DMS153 (cell line): ENCODE data around the gene POLDIP2.
"Not testable (repeated sequence)": the region's sequence is repeated elsewhere in the genome, so short reads cannot be mapped to it uniquely, and the experiment has no call there.

Source experiments
- DNase-seq: peaks from one replicate; lab custom pipeline; 2025; lab: John Stamatoyannopoulos, UW

POLDIP2 gene

GRCh38 chr17:28365487-28365886 is 8.2 kb upstream of the POLDIP2 start:
- DNase-seq: no peak

DNA sequence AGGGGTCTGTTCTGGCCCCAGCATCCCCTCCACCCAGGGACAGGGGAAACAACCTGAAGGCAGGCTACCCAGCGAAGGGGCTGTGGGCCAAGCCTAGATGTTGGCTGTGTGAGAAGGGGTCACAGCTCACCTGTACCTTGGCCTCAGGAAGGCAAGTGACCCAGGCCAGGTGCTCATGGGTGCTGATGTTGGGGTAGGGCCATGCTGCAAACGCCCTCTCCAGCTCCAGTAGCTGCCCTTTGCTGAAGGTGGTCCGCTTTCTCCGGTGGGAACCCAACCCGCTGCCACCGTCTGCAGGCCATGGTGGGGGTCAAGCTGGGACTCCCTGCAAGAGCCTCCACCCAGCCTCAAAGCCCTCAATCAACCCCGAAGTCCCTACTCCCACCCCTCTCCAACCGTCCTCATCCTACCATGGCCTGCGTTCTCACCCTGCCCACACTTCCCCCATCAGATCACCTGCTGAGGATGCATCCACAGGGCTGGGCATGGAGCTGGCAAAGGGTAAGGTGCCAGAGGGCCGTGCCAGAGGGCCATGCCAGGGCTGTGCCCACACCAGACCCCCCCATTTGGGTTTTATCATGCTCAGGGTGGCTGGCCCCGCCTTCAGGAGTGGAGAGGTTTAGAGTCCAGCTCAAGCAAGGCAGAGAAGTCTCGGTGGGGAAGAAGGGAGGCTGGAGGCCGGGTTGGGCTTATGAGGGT is 7.5 kb upstream of the POLDIP2 start, which contains the start of gene SEBOX:
TSS of gene SEBOX (minus strand) at position 535 of the 699 bp plus-strand sequence. CDS start at position 487, 48 bp downstream.
- no peak for DNase-seq

- DNase-seq: no peak
Observed at GRCh38 chr17:28363776-28364650, 6.7 kb upstream of the POLDIP2 start.

DNA sequence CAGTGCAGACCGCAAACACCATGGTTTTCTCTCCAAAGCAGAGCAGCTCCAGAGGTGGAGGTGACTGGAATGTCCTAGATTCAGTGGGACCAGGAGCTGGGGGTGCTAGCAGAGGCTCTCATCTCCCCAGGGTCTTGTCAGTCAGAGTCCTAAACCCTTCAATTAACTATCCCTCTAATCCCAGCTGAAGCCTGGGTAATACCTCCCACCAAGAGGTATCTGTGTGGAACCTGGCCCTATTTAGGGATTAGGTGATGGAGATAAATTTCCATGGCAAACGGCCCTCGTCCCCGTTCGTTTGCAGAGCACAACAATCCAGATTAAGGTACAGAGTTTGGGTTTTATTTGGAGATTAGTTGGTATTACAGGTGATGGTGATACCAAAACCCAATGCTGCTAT is 5.9 kb upstream of the POLDIP2 start:
- DNase-seq: no peak

DNA sequence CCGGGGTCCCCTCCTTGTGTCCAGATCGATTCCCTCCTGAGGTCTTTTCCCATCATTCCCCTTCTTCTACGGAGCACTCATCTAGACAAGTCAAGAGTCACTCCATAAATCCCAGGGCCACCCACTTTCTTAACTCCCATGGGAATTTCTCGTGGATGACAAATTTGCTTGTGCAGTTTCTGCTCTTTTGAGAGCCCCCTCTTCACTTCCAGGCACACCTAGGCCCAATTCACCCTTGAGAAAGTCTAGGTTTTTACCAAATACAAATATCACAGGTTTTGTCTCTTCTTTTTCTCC is 522 bp upstream of the POLDIP2 start:
- no peak for DNase-seq

DNA sequence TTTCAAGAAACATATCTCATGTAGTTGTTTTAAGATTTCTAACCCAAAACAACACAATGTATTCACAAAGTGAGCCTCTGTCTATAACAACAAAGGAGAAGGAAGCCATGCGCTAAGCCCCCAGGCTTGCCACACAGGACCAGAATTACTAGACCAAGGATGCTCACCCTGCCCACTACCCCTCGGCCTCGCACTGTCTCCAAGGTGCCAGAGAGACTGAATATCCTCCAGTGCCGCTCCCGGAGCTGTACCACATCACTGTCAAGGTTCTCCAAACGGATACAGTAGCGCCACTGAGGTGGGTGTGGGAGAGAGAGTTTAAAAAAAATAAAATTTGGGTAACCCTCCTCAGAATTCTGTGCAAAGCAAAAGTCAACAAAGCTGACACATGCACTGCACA is 7.1 kb downstream of the POLDIP2 start:
- no peak for DNase-seq

GRCh38 chr17:28348979-28349378 is 8.3 kb downstream of the POLDIP2 start:
- DNase-seq: no peak

DNA sequence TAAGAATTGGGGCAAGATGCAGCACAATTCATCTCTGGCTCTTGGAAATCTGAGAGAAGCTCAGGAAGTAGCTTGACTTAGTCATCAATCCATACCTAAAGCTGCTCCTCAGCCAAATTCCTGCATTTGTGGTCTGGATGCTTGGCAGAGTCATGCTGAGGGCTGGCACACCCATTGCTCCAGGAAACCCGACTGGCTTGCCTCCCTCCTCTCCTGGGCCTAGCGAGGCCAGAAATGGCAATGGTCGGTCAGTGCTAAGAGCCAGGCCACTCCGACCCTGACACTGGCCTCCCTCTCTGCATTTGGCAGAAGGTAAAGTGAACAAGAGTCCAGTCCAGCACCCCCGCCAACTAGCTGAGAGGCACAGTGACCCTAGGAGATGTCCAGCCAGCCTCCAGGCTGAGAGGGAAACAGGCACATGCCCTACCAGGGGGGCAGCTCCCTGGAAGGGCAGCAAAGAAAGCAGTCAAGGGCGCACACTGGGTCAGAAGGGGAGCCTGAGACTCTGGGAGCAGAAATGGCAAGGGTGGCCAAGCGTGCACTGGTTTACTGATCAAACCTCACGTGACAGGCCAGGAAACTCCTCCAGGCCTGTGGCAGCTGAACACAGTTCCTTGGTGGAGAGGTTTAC is 10.0 kb downstream of the POLDIP2 start:
- DNase-seq: no peak

GRCh38 chr17:28346746-28347246 is 10.5 kb downstream of the POLDIP2 start:
- DNase-seq: no peak

DNA sequence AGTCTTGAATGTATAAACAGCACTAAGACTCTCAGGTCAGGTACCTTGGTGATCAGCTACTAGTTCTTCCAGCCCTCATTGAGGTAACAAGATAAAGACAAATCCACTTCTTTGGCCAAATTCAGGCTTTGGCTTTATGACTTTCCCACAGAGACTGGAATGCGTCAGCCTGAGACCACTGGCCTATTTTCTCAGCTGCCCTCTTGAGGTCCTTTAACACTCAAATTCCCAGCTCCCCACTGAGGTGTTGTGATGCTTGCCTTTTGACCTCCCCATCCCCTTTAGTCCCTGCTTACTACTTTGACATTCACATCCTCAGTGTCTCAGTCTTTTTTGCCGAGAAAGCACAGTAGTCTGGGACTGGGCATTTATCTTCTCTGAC is 11.1 kb downstream of the POLDIP2 start:
- DNase-seq: no peak

DNA sequence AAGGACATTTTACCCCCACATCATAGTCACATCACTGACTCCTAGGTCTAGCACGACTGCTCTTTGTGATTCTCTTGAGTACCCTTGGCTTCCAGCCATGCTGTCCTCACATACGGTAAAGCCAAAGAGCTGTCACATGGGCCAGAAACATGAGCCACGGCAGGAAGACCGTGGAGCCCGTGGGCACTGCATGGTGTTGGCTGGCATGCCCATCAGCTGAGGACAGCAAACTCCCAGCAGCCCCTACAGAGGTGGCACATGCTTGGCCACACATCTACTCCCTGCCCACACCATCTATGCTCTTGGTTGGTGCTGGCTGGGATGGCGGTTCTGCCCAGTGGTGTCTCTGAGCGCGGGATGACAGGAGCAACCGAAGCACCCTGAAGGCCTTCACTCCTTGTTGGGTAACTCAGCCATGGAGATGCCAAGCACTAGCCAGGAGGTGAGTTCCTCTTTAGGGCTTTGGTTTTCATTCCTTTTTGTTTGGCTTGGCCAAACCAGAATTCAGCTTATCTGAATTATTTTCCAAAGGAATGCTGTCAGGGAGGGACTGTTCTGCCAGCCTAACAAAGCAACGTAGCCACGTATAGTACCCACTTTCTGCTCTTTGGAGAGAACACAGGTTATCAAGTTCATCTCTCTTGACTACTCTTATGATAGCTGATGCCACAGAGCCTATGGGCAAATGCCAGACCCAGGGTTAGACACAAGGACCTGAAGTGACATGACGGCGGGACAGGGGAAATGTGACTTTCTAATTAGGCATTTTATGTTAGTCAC is 11.7 kb downstream of the POLDIP2 start:
- DNase-seq: no peak

GRCh38 chr17:28344435-28344901 is 12.9 kb downstream of the POLDIP2 start:
- DNase-seq: no peak

GRCh38 chr17:28344011-28344410 is 13.3 kb downstream of the POLDIP2 start:
- no peak for DNase-seq

GRCh38 chr17:28343491-28343932 is 13.8 kb downstream of the POLDIP2 start:
- DNase-seq: no peak

DNA sequence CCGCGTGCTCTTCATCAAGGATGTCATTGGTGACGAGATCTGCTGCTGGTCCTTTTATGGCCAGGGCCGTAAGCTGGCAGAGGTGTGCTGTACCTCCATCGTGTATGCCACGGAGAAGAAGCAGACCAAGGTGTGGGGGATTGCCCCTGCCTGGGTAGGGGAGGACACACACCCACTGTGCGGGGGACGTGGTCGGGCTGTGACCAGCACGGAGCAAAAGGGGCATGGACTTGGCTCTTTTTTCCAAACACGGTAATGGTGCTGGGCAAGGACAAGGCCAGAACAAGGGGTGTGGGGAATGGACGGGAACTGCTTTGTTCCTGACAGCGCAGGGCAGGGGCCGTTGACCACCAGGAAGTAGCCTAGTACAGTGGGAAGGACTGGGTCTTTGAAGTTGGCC is 15.0 kb downstream of the POLDIP2 start:
- no peak for DNase-seq

DNA sequence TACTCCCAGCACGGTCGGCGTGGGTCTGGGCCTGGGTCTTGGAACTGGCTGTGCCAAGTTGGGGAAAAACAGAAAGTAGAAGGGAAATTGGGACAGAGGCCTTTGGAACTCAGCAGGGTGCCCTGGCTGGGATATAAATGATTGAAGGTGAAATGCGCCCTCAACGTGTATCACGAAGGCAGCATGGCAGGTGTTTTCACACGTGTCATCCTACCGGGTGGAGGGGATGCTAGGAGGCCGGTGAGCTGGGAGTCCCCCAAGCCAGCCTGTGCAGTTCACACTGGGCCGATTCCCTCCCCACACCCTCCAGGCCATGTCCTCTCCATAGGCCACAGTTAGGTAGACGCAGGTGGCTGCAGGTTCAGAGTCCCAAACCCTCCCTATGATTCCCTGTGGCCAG is 15.8 kb downstream of the POLDIP2 start:
- DNase-seq: no peak

GRCh38 chr17:28340374-28340773 is 17.0 kb downstream of the POLDIP2 start:
- DNase-seq: no peak

GRCh38 chr17:28339431-28339830 is 17.9 kb downstream of the POLDIP2 start:
- DNase-seq: no peak

GRCh38 chr17:28338769-28339212 is 18.5 kb downstream of the POLDIP2 start:
- not testable (repeated sequence) for DNase-seq

- DNase-seq: no peak
Observed at GRCh38 chr17:28338056-28338768, 19.1 kb downstream of the POLDIP2 start.
